Gastrocnemius medialis (tissue), 4 donors: ENCODE results near the gene GPR153. TPM values are rescaled to one million over a fixed set of nuclear protein-coding genes. Genes with fewer than 3 reads are reported as not detected.

ENCODE experiments used
- ATAC-seq, 2 donors: fragments of 150-250 bp; one replicate each; pipeline ENCODE4 v1.9.1; 2016
- DNase-seq, 2 donors: peaks; one replicate each; pipeline ENCODE4 v3.0.0-alpha.2; 2019
- H3K27ac ChIP-seq, 4 donors: fragments of 200-600 bp; sonication (generic); 1 replicate in 1 of 4; 2 replicates in 3 of 4; pipeline ENCODE4 v1.5.1; 2016 to 2018; ENCODE audit warnings: mild to moderate bottlenecking in 2 of 4, moderate library complexity in 1 of 4
- H3K27me3 ChIP-seq, 3 donors: fragments of 200-600 bp; sonication (generic) in 2 of 3; 1 replicate in 1 of 3; 2 replicates in 2 of 3; pipeline versions ENCODE4 v1.5.1 to v1.6.0; 2016 to 2019; ENCODE audit warnings: mild to moderate bottlenecking in 1 of 3, moderate library complexity in 1 of 3
- H3K36me3 ChIP-seq, 2 donors: fragments of 200-600 bp; sonication (generic) in 1 of 2; one replicate each; pipeline ENCODE4 v1.5.1; 2017 to 2018
- H3K4me1 ChIP-seq, 2 donors: fragments of 200-600 bp; sonication (generic) in 1 of 2; one replicate each; pipeline ENCODE4 v1.5.1; 2016 to 2017; ENCODE audit warnings: mild to moderate bottlenecking in 2 of 2
- H3K4me3 ChIP-seq, 4 donors: fragments of 200-600 bp; sonication (generic) in 3 of 4; 1 replicate in 1 of 4; 2 replicates in 3 of 4; pipeline ENCODE4 v1.5.1; 2016 to 2019; ENCODE audit warnings: mild to moderate bottlenecking in 2 of 4
- H3K9me3 ChIP-seq, 3 donors: fragments of 200-600 bp; sonication (generic) in 2 of 3; 1 replicate in 1 of 3; 2 replicates in 2 of 3; pipeline ENCODE4 v1.5.1; 2016 to 2019
- CTCF ChIP-seq, 5 experiments: fragments of 450-650 bp in 3 of 5; fragments of 200-600 bp in 2 of 5; sonication (generic) in 2 of 5; IDR thresholded peaks in 4 of 5; conservative IDR thresholded peaks in 1 of 5; 1 replicate in 4 of 5; 2 replicates in 1 of 5; pipeline ENCODE4 v1.5.1; 2016 to 2019; ENCODE audit warnings: antibody characterized with exemption in 5 of 5, mild to moderate bottlenecking in 3 of 5, moderate library complexity in 3 of 5
- POLR2A ChIP-seq, 2 donors: fragments of 450-650 bp; IDR thresholded peaks; one replicate each; pipeline ENCODE4 v1.6.1; 2017; ENCODE audit warnings: antibody characterized with exemption in 2 of 2, mild to moderate bottlenecking in 2 of 2, moderate library complexity in 2 of 2
- in situ Hi-C, 4 donors: fragments of 200-750 bp; cut with MboI; loops; one replicate each; pipeline versions ENCODE4 v1.15.0 to v1.8.0; 2017; ENCODE audit warnings: low sequenced_read_pairs in 4 of 4
- intact Hi-C: fragments of 100-400 bp; cut with DNase I; formaldehyde crosslinking; loops from one replicate; pipeline ENCODE4 v1.15.1; 2023; ENCODE audit warnings: low total_unique reads
- total RNA-seq, 4 donors: library from RNA; depleted of rRNA; stranded (reverse); fragments of >200 nt; gene quantifications; one replicate each; pipeline versions ENCODE4 v1.1.0 to v1.2.3, GENCODE V29; 2016

Gene GPR153
- total RNA-seq, 4 donors from 2014 or later, result 1.1 to 3.4 (median 2.0) TPM

GRCh38 chr1:6269720-6270400, 9.0 kb upstream of the GPR153 start:
- TF ChIP-seq POLR2A (IDR thresholded peaks at IDR 0.05) (no peak), CTCF (IDR thresholded peaks at IDR 0.05 in 4 of 5, conservative IDR thresholded peaks at IDR 0.05 in 1 of 5) (no peak)
- no peak overlapping the region for H3K4me3 ChIP-seq
- in situ Hi-C loops, result no loop called here
- H3K36me3 ChIP-seq, result no peaks in the 10 kb centered on the region
- ATAC-seq, result no peak
- DNase-seq, result no peak
- intact Hi-C loops, result no loop called here
- no peaks in the 10 kb centered on the region for H3K4me1 ChIP-seq
- no peaks in the 10 kb centered on the region for H3K27me3 ChIP-seq
- H3K9me3 ChIP-seq, result no peaks in the 10 kb centered on the region
- no peak overlapping the region for H3K27ac ChIP-seq

GRCh38 chr1:6269296-6269695, 8.4 kb upstream of the GPR153 start:
- no peak for DNase-seq
- no peaks in the 10 kb centered on the region for H3K36me3 ChIP-seq
- no peaks in the 10 kb centered on the region for H3K4me1 ChIP-seq
- in situ Hi-C loops, result no loop called here
- no peak for ATAC-seq
- no peaks in the 10 kb centered on the region for H3K27me3 ChIP-seq
- H3K4me3 ChIP-seq, result no peak overlapping the region
- TF ChIP-seq CTCF (IDR thresholded peaks at IDR 0.05 in 4 of 5, conservative IDR thresholded peaks at IDR 0.05 in 1 of 5), result no peak
- TF ChIP-seq POLR2A (IDR thresholded peaks at IDR 0.05), result no peak
- H3K27ac ChIP-seq, result no peak overlapping the region
- no peaks in the 10 kb centered on the region for H3K9me3 ChIP-seq
- intact Hi-C loops, result no loop called here

GRCh38 chr1:6268415-6268814, 7.5 kb upstream of the GPR153 start:
- Histone ChIP-seq H3K4me1 (no peaks in the 10 kb centered on the region), H3K9me3 (no peaks in the 10 kb centered on the region), H3K27me3 (peaks cover 2 to 8% (median 6%) of the 10 kb centered on the region in 3 donors), H3K27ac (no peak overlapping the region), H3K36me3 (no peaks in the 10 kb centered on the region), H3K4me3 (no peak overlapping the region)
- DNase-seq (no peak), ATAC-seq (no peak)
- TF ChIP-seq POLR2A (IDR thresholded peaks at IDR 0.05) (no peak), CTCF (IDR thresholded peaks at IDR 0.05 in 4 of 5, conservative IDR thresholded peaks at IDR 0.05 in 1 of 5) (no peak)
- in situ Hi-C loops, result no loop called here
- intact Hi-C loops, result no loop called here

DNA sequence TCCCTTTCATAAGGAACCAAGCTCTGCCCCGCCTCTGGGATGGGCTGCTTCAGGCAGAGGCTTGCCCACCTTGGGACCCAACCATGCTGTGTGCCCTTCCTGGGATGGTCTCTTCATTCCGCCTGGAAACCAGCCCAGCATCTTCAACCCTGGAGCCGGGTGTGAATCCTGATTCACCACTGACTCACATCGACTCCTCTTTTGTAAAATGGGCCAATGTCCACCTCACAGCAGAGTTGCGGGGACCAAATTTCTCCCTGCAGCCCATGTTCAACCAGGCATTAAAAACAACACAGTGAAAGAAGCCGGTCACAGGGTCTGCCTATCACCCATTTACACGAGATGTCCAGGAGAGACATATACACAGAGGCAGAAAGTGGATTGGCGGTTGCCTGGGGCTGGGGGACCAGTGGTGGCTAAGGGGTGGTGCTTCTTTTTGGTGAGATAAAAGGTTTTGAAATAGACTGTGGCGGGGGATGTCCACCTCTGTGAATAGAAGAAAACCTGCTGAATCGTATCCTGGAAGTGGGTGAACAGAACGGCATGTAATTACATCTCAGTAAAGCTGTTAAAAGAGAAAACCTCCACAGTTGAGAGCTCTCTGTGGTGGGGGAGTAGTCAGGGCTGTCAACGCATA, 6.9 kb upstream of the GPR153 start:
- ATAC-seq, result no peak
- peaks cover 5 to 14% (median 10%) of the 10 kb centered on the region in 3 donors for H3K27me3 ChIP-seq
- intact Hi-C loops (no loop called here), in situ Hi-C loops (no loop called here)
- no peak overlapping the region for H3K27ac ChIP-seq
- H3K36me3 ChIP-seq, result no peaks in the 10 kb centered on the region
- no peak for TF ChIP-seq POLR2A (IDR thresholded peaks at IDR 0.05)
- TF ChIP-seq CTCF (IDR thresholded peaks at IDR 0.05 in 4 of 5, conservative IDR thresholded peaks at IDR 0.05 in 1 of 5), result no peak
- no peak for DNase-seq
- H3K4me1 ChIP-seq, result peaks cover 0 to 2% of the 10 kb centered on the region in 2 donors
- H3K4me3 ChIP-seq, result no peak overlapping the region
- no peaks in the 10 kb centered on the region for H3K9me3 ChIP-seq
